ENCODE data around the gene POLN.

Gene POLN

DNA sequence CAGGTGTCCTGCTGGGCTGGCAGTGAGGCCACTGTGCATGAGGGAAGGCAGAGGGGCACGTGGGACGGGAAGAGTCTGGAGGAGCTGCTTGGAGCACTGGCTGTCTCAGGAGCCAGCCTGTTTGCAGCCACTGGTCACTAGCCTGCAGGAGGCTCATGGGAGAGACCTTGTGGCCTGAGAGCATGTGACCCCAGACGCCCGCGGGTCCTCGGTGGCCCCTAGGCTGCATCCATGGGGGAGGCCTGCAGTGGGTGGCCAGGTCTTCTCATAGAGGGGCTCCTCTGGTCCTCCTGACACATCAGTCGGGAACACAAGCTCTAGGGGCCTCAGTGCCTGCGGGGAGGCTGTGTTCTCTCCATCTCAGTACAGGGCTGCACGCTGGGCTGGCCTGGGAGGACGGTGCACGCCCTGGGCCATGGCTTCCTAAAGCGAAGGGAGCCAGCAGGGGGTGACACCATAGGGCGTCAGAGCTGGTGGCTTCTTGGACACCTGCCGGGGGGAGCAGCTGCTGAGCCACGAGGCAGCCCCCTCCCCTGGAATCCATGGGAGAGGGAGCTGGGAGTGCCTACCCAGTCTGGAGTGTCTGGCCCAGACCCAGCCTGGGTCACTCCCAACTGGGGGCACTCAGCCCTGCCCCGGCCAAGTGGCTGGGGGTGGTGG lies 170.5 kb downstream of the POLN start:
- DNase-seq (ENCODE audit: low read depth, low spot score): no peak
- ChIA-PET POLR2A (no interaction called here), CTCF (interaction anchor here (1.2 kb wide), 1 partner anchor 19 kb away, joined by 3 read pairs; no protein-coding TSS in a partner anchor)
- TF ChIP-seq, protein P1, sequence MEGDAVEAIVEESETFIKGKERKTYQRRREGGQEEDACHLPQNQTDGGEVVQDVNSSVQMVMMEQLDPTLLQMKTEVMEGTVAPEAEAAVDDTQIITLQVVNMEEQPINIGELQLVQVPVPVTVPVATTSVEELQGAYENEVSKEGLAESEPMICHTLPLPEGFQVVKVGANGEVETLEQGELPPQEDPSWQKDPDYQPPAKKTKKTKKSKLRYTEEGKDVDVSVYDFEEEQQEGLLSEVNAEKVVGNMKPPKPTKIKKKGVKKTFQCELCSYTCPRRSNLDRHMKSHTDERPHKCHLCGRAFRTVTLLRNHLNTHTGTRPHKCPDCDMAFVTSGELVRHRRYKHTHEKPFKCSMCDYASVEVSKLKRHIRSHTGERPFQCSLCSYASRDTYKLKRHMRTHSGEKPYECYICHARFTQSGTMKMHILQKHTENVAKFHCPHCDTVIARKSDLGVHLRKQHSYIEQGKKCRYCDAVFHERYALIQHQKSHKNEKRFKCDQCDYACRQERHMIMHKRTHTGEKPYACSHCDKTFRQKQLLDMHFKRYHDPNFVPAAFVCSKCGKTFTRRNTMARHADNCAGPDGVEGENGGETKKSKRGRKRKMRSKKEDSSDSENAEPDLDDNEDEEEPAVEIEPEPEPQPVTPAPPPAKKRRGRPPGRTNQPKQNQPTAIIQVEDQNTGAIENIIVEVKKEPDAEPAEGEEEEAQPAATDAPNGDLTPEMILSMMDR (IDR thresholded peaks at IDR 0.05; ENCODE audit: insufficient read depth, low read length, missing control alignments): no peak
- no peak overlapping the region for H3K4me3 ChIP-seq (ENCODE audit: low read depth, low read length)

- TF ChIP-seq, protein P1 (IDR thresholded peaks at IDR 0.05; ENCODE audit: insufficient read depth, low read length, missing control alignments): no peak
- ChIA-PET POLR2A (no interaction called here), CTCF (interaction anchor here (1.2 kb wide), 1 partner anchor 20 kb away, joined by 3 read pairs; no protein-coding TSS in a partner anchor)
- no peak overlapping the region for H3K4me3 ChIP-seq (ENCODE audit: low read depth, low read length)
- DNase-seq (ENCODE audit: low read depth, low spot score): no peak
These were observed 171.3 kb downstream of the POLN start for GRCh38 chr4:2070421-2071251.

GRCh38 chr4:2069986-2070385 lies 171.9 kb downstream of the POLN start:
- ChIA-PET POLR2A (no interaction called here), CTCF (no interaction called here)
- no peak overlapping the region for H3K4me3 ChIP-seq (ENCODE audit: low read depth, low read length)
- TF ChIP-seq, protein P1 (IDR thresholded peaks at IDR 0.05; ENCODE audit: insufficient read depth, low read length, missing control alignments): no peak
- DNase-seq (ENCODE audit: low read depth, low spot score): no peak

DNA sequence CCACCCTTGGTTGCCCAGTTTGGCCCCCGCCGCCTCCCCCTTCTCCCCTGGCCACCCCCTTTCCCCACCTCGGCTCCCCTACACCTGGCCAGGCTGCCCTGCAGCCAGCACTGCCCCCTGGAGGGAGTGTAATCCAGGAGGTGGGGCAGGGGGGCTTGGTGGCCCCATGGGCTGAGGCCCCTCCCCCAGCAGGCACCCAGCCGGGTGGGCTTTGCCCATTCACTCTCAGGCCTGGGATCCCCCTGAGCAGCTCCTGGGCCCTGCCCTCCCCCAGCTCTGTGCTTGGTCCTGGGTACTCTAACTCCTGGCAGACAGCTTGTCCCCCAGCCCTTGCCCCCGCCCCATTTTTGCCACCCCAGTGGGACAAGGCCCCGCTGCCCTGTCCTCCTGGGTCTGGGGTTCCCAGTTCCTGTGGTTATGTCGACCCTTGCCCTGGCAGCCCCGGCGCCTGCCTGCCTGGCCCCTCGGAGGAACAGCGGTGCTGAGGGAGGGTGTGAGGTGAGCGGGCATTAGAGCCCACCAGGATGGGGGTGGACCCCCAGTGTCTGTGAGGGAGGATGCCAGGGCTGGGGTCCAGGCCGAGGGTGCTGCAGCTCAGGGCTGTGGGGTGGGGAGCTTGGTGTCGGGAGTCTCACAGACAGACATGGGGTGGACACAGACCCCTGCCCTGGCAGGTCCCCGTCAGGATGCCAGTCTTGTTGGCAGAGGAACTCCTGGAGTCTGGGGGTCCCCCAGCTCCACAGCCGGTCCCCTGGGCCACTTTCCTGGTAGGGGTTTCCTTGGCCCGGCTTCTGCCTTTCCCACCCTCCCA lies 172.6 kb downstream of the POLN start:
- CTCF ChIA-PET: no interaction called here
- POLR2A ChIA-PET: no interaction called here
- H3K4me3 ChIP-seq (ENCODE audit: low read depth, low read length): no peak overlapping the region
- TF ChIP-seq, protein P1 (IDR thresholded peaks at IDR 0.05; ENCODE audit: insufficient read depth, low read length, missing control alignments): no peak
- DNase-seq (ENCODE audit: low read depth, low spot score): no peak

DNA sequence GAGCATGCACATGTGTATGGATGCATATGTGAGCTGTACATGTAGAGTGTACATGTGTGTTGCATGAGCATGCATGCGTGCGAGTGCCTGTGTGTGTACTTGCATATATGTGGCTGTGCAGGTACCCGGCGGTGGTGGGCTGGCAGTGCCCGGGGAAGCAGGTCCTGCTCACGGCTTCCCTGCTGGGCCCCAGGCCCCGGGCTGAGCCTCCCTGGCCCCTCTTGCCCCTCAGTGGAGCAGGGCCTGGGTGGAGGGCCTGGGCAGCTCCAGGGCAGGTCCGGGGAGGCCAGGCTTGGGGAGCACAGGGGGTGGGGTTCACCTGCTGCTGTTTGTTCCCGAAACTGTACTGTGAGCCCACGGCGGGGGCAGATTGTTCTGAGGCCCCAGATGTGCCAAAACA lies 173.4 kb downstream of the POLN start:
- no peak for DNase-seq (ENCODE audit: low read depth, low spot score)
- CTCF ChIA-PET: no interaction called here
- no peak overlapping the region for H3K4me3 ChIP-seq (ENCODE audit: low read depth, low read length)

More for the DNA sequence above, 173.4 kb downstream of the POLN start:
- TF ChIP-seq, protein P1 (IDR thresholded peaks at IDR 0.05; ENCODE audit: insufficient read depth, low read length, missing control alignments): no peak
- POLR2A ChIA-PET: no interaction called here

All from AG04449 (cell line).